ENCODE data around the gene TWNK.

The TWNK gene

GRCh38 chr10:100982916-100983830 lies 4.2 kb upstream of the TWNK start:
- no peak for TF ChIP-seq CTCF (IDR thresholded peaks at IDR 0.05; ENCODE audit: low read length)
- H3K36me3 ChIP-seq (replicated peaks; ENCODE audit: insufficient read depth, low read length) = no peaks in the 10 kb centered on the region
- no peak for DNase-seq

GRCh38 chr10:100983868-100984671 lies 3.3 kb upstream of the TWNK start:
- Histone ChIP-seq H4K20me1 (ENCODE audit: insufficient read depth, low read length) (no peaks in the 10 kb centered on the region), H3K79me2 (ENCODE audit: low read length) (peaks cover 34% of the 10 kb centered on the region), H3K4me3 (ENCODE audit: low read length) (no peak overlapping the region), H3K27me3 (replicated peaks; ENCODE audit: insufficient read depth, low read length) (no peaks in the 10 kb centered on the region), H3K4me1 (ENCODE audit: low read length) (peaks cover 17% of the 10 kb centered on the region), H3K9me3 (replicated peaks; ENCODE audit: insufficient read depth, low read length) (no peaks in the 10 kb centered on the region), H3K9ac (ENCODE audit: low read length) (no peak overlapping the region), H3K27ac (ENCODE audit: low read length) (no peak overlapping the region), H2AFZ (ENCODE audit: low read length) (no peak overlapping the region), H3K9me2 (replicated peaks; ENCODE audit: insufficient read depth, low read length) (no peaks in the 10 kb centered on the region), H3F3A (ENCODE audit: insufficient read depth, low read length) (0 out of 2 replicates have a peak, but pooled peaks cover 4% of the 10 kb centered on the region), H3K36me3 (replicated peaks; ENCODE audit: insufficient read depth, low read length) (no peaks in the 10 kb centered on the region), H3K4me2 (ENCODE audit: low read depth, low read length) (no peak overlapping the region)
- peak; percentile 3 for DNase-seq
- TF ChIP-seq EZH2 (optimal IDR thresholded peaks at IDR 0.05; ENCODE audit: low read depth, low read length) (no peak), EZH2phosphoT487 (IDR thresholded peaks at IDR 0.05; ENCODE audit: low read length) (no peak)

More at GRCh38 chr10:100982916-100983830, 4.2 kb upstream of the TWNK start:
- no peaks in the 10 kb centered on the region for H4K20me1 ChIP-seq (ENCODE audit: insufficient read depth, low read length)
- H3K27me3 ChIP-seq (replicated peaks; ENCODE audit: insufficient read depth, low read length) = no peaks in the 10 kb centered on the region
- H3K4me1 ChIP-seq (ENCODE audit: low read length) = peaks cover 10% of the 10 kb centered on the region
- no peak overlapping the region for H3K27ac ChIP-seq (ENCODE audit: low read length)
- H3K79me2 ChIP-seq (ENCODE audit: low read length) = peaks cover 26% of the 10 kb centered on the region
- no peak overlapping the region for H3K9ac ChIP-seq (ENCODE audit: low read length)
- no peak overlapping the region for H3K4me3 ChIP-seq (ENCODE audit: low read length)
- 0 out of 2 replicates have a peak, but pooled peaks cover 4% of the 10 kb centered on the region for H3F3A ChIP-seq (ENCODE audit: insufficient read depth, low read length)
- no peak overlapping the region for H2AFZ ChIP-seq (ENCODE audit: low read length)
- H3K4me2 ChIP-seq (ENCODE audit: low read depth, low read length) = no peak overlapping the region
- H3K9me3 ChIP-seq (replicated peaks; ENCODE audit: insufficient read depth, low read length) = no peaks in the 10 kb centered on the region
- no peaks in the 10 kb centered on the region for H3K9me2 ChIP-seq (replicated peaks; ENCODE audit: insufficient read depth, low read length)

- 0 out of 2 replicates have a peak, but pooled peaks cover 4% of the 10 kb centered on the region for H3F3A ChIP-seq (ENCODE audit: insufficient read depth, low read length)
- no peak overlapping the region for H2AFZ ChIP-seq (ENCODE audit: low read length)
- no peaks in the 10 kb centered on the region for H4K20me1 ChIP-seq (ENCODE audit: insufficient read depth, low read length)
- H3K4me2 ChIP-seq (ENCODE audit: low read depth, low read length) = no peak overlapping the region
- no peaks in the 10 kb centered on the region for H3K9me2 ChIP-seq (replicated peaks; ENCODE audit: insufficient read depth, low read length)
- H3K4me1 ChIP-seq (ENCODE audit: low read length) = peaks cover 21% of the 10 kb centered on the region
- no peak overlapping the region for H3K9ac ChIP-seq (ENCODE audit: low read length)
- no peaks in the 10 kb centered on the region for H3K9me3 ChIP-seq (replicated peaks; ENCODE audit: insufficient read depth, low read length)
- TF ChIP-seq EZH2phosphoT487 (IDR thresholded peaks at IDR 0.05; ENCODE audit: low read length) (no peak), CTCF (IDR thresholded peaks at IDR 0.05; ENCODE audit: low read length) (no peak), EZH2 (optimal IDR thresholded peaks at IDR 0.05; ENCODE audit: low read depth, low read length) (no peak)
- H3K27me3 ChIP-seq (replicated peaks; ENCODE audit: insufficient read depth, low read length) = no peaks in the 10 kb centered on the region
- H3K79me2 ChIP-seq (ENCODE audit: low read length) = peaks cover 41% of the 10 kb centered on the region
- H3K36me3 ChIP-seq (replicated peaks; ENCODE audit: insufficient read depth, low read length) = no peaks in the 10 kb centered on the region
- no peak overlapping the region for H3K27ac ChIP-seq (ENCODE audit: low read length)
- peak; percentile 4 for DNase-seq
- no peak overlapping the region for H3K4me3 ChIP-seq (ENCODE audit: low read length)
Measured at GRCh38 chr10:100984672-100985177, 2.6 kb upstream of the TWNK start.

Data from MM.1S (cell line).